BE2C (cell line): ENCODE results near the gene SCARB1.

Experiments
- DNase-seq: peaks from one replicate; pipeline ENCODE4 v3.0.0-alpha.2; 2020
- H3K27me3 ChIP-seq: fragments of 250-450 bp; sonication (Bioruptor Pico); 2 replicates; pipeline ENCODE4 v1.5.1; 2020; ENCODE audit warnings: mild to moderate bottlenecking
- H3K36me3 ChIP-seq: fragments of 250-450 bp; sonication (Bioruptor Pico); 2 replicates; pipeline ENCODE4 v1.5.1; 2020; ENCODE audit warnings: mild to moderate bottlenecking
- H3K4me1 ChIP-seq: fragments of 250-450 bp; sonication (Bioruptor Pico); 2 replicates; pipeline ENCODE4 v1.5.1; 2020
- H3K4me3 ChIP-seq: 2 replicates; pipeline ENCODE4 v1.5.1; 2011; ENCODE audit warnings: low read depth, low read length
- H3K9me3 ChIP-seq: fragments of 250-450 bp; sonication (Bioruptor Pico); 2 replicates; pipeline ENCODE4 v1.5.1; 2020
- TF ChIP-seq, protein P1 (sequence below): IDR thresholded peaks from 2 replicates; pipeline ENCODE4 v1.5.1; 2012; ENCODE audit warnings: mild to moderate bottlenecking, low read depth, low read length

SCARB1 gene

DNA sequence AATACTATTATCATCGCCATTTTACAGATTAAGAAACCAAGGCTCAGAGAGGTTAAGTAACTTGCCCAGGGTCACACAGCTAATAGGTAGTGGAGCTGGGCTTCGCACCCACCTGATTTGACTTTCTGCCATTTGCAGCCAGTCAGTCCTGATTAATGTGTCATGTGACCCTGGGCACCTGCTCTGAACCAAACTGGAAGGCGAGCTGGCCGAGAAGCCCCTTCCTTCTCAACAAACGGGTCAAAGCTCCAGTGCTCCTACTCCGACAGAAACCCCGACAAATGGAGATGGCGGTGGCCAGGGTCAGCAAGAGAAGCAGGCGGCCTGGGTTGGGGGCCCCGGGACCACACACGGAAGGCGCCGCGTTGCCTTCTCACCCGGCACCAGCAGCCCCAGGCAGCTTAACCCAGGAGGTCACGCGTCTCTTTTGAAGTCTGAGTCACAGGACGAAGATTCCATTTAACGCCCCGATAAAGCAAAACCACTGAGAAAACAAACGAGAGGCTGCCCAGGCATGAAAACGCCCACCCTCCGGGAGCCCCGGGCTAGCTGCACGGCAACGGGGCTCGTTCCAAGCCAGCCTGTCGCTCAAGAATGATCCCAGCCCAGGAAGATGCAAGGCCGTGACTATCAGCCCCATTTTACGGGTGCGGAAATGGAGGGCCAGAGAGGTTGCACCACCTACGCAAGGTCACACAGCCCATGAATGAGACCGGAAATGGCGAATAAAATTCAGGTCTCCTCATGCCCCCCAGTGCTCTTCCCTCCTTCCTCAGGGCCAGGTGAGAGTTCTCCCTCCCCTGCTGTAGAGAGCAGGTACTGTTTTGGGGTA is 124.8 kb downstream of the SCARB1 start:
- Histone ChIP-seq H3K36me3 (no peaks in the 10 kb centered on the region), H3K4me3 (no peak overlapping the region), H3K4me1 (no peaks in the 10 kb centered on the region; the same call in 1 of the 2 replicates), H3K27me3 (no peaks in the 10 kb centered on the region), H3K9me3 (no peaks in the 10 kb centered on the region)
- no peak for DNase-seq
- TF ChIP-seq, protein P1, sequence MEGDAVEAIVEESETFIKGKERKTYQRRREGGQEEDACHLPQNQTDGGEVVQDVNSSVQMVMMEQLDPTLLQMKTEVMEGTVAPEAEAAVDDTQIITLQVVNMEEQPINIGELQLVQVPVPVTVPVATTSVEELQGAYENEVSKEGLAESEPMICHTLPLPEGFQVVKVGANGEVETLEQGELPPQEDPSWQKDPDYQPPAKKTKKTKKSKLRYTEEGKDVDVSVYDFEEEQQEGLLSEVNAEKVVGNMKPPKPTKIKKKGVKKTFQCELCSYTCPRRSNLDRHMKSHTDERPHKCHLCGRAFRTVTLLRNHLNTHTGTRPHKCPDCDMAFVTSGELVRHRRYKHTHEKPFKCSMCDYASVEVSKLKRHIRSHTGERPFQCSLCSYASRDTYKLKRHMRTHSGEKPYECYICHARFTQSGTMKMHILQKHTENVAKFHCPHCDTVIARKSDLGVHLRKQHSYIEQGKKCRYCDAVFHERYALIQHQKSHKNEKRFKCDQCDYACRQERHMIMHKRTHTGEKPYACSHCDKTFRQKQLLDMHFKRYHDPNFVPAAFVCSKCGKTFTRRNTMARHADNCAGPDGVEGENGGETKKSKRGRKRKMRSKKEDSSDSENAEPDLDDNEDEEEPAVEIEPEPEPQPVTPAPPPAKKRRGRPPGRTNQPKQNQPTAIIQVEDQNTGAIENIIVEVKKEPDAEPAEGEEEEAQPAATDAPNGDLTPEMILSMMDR = no peak

GRCh38 chr12:124737772-124738635 is 125.7 kb downstream of the SCARB1 start:
- H3K27me3 ChIP-seq = no peaks in the 10 kb centered on the region
- no peaks in the 10 kb centered on the region; the same call in 1 of the 2 replicates for H3K4me1 ChIP-seq
- H3K4me3 ChIP-seq = no peak overlapping the region
- TF ChIP-seq, protein P1 = no peak
- no peaks in the 10 kb centered on the region for H3K36me3 ChIP-seq
- DNase-seq = no peak
- H3K9me3 ChIP-seq = no peaks in the 10 kb centered on the region

GRCh38 chr12:124737040-124737419 is 126.6 kb downstream of the SCARB1 start:
- H3K9me3 ChIP-seq = no peaks in the 10 kb centered on the region
- H3K36me3 ChIP-seq = no peaks in the 10 kb centered on the region
- no peaks in the 10 kb centered on the region for H3K27me3 ChIP-seq
- TF ChIP-seq, protein P1 = no peak
- DNase-seq = no peak
- H3K4me1 ChIP-seq = no peaks in the 10 kb centered on the region
- no peak overlapping the region for H3K4me3 ChIP-seq

DNA sequence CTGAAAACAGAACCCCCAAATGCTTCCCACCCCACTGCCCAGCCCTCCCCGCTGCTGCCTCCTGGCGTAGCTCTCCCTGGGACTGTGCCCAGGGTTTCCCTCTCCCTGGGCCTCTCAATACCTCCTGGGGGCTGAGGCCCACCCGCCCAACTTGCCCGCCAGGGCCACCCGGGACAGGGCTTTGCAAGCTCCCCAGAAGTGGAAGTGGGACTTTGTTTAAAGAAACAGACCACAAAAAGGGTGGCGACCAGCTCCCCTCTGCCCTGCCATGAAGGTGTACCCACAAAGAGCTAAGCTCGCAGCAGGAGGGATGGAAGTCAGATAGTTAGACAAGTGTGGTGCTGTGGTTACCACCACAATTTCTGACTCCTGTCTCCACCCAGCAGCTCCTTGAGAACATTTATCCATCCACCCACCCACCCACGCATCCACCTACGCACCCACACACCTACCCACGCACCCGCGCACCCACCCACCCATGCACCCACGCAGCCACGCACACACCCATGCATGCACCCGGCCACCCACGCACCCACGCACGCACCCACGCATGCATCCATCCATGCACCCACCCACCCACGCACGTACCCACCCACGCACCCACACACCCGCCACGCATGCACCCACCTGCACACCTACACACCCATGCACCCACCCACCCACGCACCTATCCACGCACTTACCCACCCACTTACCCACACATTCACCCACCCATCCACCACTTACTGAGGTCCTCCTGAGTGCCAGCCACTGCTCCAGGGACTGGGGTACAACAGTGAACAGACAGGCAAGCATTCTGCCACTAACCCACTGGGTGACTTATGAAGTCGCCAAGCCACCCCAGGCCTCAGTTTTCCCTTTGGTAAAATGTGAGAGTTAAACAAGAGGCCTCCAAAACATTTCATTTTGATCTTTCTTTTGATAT is 127.3 kb downstream of the SCARB1 start:
- Histone ChIP-seq H3K27me3 (no peaks in the 10 kb centered on the region), H3K4me1 (no peaks in the 10 kb centered on the region), H3K4me3 (no peak overlapping the region), H3K9me3 (no peaks in the 10 kb centered on the region), H3K36me3 (no peaks in the 10 kb centered on the region)
- DNase-seq = no peak
- TF ChIP-seq, protein P1 = no peak

DNA sequence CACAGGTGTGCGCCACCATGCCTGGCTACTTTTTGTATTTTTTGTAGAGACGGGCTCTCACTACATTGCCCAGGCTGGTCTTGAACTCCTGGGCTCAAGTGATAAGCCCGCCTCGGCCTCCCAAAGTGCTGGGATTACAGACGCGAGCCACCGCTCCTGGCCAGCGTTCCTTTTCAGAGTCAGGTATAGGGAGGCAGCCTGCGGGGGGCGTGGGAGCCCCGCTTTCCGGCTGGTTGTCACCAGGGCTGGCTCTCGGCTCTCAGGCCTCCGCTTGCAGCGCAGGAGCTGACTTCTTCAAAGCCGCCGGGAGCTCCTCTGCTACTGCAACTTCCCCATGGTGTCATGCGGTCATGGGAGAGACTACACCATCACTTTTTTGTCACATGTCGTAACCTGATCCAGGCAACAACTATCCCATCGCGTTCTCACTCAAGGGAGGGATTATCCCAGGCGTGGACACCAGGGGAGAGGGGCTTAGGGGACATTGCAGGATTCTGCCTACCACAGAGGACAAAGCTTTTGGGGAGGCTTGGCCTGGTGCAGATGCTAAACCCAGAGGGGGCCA is 129.4 kb downstream of the SCARB1 start:
- Histone ChIP-seq H3K4me1 (no peaks in the 10 kb centered on the region), H3K27me3 (no peaks in the 10 kb centered on the region), H3K36me3 (no peaks in the 10 kb centered on the region), H3K4me3 (no peak overlapping the region), H3K9me3 (no peaks in the 10 kb centered on the region)
- TF ChIP-seq, protein P1 = peak; percentile 12; the same call in 1 of the 2 replicates
- no peak for DNase-seq
